ENCODE measurements around the gene TBC1D9. TPM values are rescaled to one million over a fixed set of nuclear protein-coding genes. Genes with fewer than 3 reads are reported as not detected.

TBC1D9 gene
- total and polyA plus RNA-seq, 9 donors: 13.2 to 28.8 (median 21.4) TPM

DNA sequence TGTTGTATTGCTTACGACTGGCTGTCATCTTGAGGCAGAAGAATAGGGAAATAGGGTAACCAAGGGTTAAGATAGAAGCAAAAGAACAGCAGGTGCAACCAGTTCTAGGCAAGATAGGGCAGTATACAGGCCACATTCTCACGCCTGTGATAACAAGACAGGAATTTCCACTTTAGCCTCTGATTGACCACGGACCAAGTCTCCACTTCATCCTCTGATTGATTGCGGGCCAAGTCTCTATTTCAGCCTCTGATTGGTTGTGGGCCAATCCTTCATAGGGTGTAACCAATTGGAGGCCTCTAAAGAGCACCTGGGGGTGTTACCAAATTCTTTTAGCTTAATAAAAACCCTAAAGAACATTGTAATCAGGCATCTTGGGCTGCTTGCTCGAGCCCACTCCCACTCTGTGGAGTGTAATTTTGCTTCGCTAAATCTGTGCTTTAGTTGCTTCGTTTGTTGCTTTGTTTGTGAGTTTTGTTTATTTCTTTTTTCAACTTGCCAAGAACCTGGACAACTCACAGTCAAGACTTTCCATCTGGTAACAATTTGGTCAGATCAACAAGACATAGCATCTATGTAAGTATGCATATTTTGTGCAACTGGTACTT, 8.7 kb upstream of the TBC1D9 start:
- H3K4me1 ChIP-seq (ENCODE audit: insufficient read depth): no peaks in the 10 kb centered on the region
- intact Hi-C loops (cut with DNase I): no loop called here
- H3K4me3 ChIP-seq: no peak overlapping the region
- H3K27me3 ChIP-seq: no peaks in the 10 kb centered on the region
- H3K27ac ChIP-seq: no peak overlapping the region
- no peaks in the 10 kb centered on the region for H3K9me3 ChIP-seq
- 67 to 71% (median 69%) methylated on average over 7 of the region's 7 CpGs for WGBS, 3 donors
- no peaks in the 10 kb centered on the region for H3K36me3 ChIP-seq
- no peak for DNase-seq
- TF ChIP-seq, protein P1, sequence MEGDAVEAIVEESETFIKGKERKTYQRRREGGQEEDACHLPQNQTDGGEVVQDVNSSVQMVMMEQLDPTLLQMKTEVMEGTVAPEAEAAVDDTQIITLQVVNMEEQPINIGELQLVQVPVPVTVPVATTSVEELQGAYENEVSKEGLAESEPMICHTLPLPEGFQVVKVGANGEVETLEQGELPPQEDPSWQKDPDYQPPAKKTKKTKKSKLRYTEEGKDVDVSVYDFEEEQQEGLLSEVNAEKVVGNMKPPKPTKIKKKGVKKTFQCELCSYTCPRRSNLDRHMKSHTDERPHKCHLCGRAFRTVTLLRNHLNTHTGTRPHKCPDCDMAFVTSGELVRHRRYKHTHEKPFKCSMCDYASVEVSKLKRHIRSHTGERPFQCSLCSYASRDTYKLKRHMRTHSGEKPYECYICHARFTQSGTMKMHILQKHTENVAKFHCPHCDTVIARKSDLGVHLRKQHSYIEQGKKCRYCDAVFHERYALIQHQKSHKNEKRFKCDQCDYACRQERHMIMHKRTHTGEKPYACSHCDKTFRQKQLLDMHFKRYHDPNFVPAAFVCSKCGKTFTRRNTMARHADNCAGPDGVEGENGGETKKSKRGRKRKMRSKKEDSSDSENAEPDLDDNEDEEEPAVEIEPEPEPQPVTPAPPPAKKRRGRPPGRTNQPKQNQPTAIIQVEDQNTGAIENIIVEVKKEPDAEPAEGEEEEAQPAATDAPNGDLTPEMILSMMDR (IDR thresholded peaks at IDR 0.05): no peak
- TF ChIP-seq POLR2A (IDR thresholded peaks at IDR 0.05): no peak
- TF ChIP-seq EP300 (IDR thresholded peaks at IDR 0.05): no peak

DNA sequence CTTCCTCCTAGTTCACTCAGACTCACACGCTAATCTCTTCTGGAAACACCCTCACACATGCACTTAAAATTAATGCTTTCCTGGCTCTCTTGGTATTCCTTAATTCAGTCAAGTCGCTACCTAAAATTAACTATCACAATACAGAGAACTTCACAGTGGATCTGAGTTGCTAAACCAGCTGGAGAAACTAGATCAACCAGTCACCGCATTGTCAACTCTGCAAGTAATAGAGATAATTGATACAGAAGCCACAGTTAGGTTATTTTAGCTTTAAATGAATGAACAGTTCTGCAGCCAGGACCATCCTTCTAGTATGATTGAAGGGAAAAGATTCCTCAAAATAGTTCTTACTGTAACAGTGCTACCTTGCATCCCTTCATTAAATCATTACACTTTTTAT, 6.0 kb upstream of the TBC1D9 start:
- DNase-seq: no peak
- H3K36me3 ChIP-seq: no peaks in the 10 kb centered on the region
- no peaks in the 10 kb centered on the region for H3K9me3 ChIP-seq
- H3K27ac ChIP-seq: no peak overlapping the region
- no peaks in the 10 kb centered on the region for H3K4me1 ChIP-seq (ENCODE audit: insufficient read depth)
- intact Hi-C loops (cut with DNase I): no loop called here
- WGBS, 3 donors: 87 to 95% (median 92%) methylated on average over 3 of the region's 3 CpGs
- H3K4me3 ChIP-seq: no peak overlapping the region
- H3K27me3 ChIP-seq: no peaks in the 10 kb centered on the region
- TF ChIP-seq POLR2A (IDR thresholded peaks at IDR 0.05): no peak
- no peak for TF ChIP-seq EP300 (IDR thresholded peaks at IDR 0.05)
- TF ChIP-seq, protein P1 (IDR thresholded peaks at IDR 0.05): no peak

DNA sequence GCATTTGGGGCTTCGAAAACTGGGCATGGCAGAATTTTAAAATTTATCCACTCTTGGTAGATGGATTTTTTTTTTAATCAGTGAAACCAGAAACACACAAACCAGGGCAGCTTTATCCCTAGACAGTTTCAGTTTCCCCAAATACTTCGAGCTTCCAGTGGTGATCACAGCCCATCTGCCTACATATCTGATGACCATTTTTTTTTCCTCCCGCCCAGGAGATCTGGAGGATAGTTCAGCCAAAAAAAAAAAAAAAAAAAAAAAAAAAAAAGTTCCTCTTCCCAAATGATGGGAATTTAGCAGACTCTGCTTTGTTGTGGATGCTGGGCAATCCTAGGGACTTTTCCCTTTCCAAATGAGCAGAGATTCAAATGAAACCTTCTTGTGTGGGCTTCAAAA, 1.0 kb upstream of the TBC1D9 start:
- intact Hi-C loops (cut with DNase I): loop anchor here in 2 of 4 donors (5.0 to 10.0 kb wide), 2 partner anchors 112 to 115 kb away; no protein-coding TSS in a partner anchor
- DNase-seq: no peak
- Histone ChIP-seq H3K36me3 (no peaks in the 10 kb centered on the region), H3K27ac (peak overlapping the region in 1 of 2 donors; percentile 87), H3K27me3 (no peaks in the 10 kb centered on the region), H3K9me3 (no peaks in the 10 kb centered on the region), H3K4me3 (peak overlapping the region; percentile 69), H3K4me1 (ENCODE audit: insufficient read depth) (no peaks in the 10 kb centered on the region)
- TF ChIP-seq, protein P1 (IDR thresholded peaks at IDR 0.05): no peak
- no peak for TF ChIP-seq POLR2A (IDR thresholded peaks at IDR 0.05)
- no peak for TF ChIP-seq EP300 (IDR thresholded peaks at IDR 0.05)
- 2 to 10% (median 7%) methylated on average over 3 of the region's 3 CpGs for WGBS, 3 donors

DNA sequence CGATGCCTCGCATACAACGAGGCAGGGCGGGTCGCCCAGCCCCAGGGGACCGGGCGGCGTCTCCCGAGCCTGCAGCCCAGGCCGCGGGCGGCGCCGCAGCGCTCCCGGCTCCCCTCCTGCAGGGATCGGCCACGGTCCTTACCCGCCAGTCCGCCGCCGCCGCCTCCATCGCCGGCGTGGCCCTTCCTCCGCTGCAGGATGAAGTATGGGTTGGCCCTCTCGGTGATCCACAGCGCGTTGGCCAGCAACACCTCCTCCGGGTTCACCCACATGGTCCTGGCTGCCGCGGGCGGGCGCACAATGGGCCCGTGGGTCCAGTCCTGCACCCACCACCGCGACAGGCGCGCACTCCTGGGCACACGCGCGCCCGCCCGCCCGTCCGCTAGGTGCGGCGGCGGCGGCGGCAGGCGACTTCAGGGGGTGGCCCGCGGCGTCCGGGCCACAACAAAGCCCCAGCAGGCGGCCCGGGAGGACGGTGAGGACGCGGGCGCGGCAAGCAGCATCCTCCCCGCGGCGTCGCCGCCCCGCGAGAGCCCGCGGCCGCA, 339 bp downstream of the TBC1D9 start:
- peak overlapping the region; percentile 69 for H3K4me3 ChIP-seq
- no peaks in the 10 kb centered on the region for H3K36me3 ChIP-seq
- WGBS, 3 donors: 0% methylated on average over 47 to 74 of the region's 74 CpGs
- H3K27ac ChIP-seq: peak overlapping the region; percentile 87 to 91
- H3K4me1 ChIP-seq (ENCODE audit: insufficient read depth): no peaks in the 10 kb centered on the region
- TF ChIP-seq, protein P1 (IDR thresholded peaks at IDR 0.05): peak in 1 of 3 donors; percentile 14
- no peak for TF ChIP-seq POLR2A (IDR thresholded peaks at IDR 0.05)
- DNase-seq: peak; percentile 51 to 75 (median 58)
- H3K9me3 ChIP-seq: no peaks in the 10 kb centered on the region
- intact Hi-C loops (cut with DNase I): loop anchor here in 2 of 4 donors (5.0 to 10.0 kb wide), 2 partner anchors 111 to 114 kb away; no protein-coding TSS in a partner anchor
- H3K27me3 ChIP-seq: no peaks in the 10 kb centered on the region
